ENCODE results near the gene P2RX2.

Gene P2RX2

DNA sequence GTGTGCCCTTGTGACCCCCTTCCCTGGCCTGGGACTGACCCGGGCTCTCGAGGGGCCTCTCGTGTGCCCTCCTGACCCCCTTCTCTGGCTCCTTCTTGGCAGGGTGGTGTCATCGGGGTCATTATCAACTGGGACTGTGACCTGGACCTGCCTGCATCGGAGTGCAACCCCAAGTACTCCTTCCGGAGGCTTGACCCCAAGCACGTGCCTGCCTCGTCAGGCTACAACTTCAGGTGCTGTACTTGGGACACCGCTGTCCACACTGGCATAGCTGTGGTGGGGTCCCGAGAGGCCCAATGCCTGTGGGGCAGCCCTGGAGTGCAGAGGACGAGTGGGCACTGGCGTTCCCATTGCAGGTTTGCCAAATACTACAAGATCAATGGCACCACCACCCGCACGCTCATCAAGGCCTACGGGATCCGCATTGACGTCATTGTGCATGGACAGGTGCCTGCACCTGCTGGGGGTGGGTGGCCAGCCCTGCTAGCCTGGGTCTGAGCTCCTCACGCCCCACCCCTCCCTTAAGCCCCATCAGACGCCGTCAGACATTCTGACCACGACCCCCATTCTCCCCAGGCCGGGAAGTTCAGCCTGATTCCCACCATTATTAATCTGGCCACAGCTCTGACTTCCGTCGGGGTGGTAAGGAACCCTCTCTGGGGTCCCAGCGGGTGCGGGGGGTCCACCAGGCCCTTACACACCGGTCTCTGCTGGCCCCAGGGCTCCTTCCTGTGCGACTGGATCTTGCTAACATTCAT is 2.5 kb downstream of the P2RX2 start:
- DNase-seq: no peak

DNA sequence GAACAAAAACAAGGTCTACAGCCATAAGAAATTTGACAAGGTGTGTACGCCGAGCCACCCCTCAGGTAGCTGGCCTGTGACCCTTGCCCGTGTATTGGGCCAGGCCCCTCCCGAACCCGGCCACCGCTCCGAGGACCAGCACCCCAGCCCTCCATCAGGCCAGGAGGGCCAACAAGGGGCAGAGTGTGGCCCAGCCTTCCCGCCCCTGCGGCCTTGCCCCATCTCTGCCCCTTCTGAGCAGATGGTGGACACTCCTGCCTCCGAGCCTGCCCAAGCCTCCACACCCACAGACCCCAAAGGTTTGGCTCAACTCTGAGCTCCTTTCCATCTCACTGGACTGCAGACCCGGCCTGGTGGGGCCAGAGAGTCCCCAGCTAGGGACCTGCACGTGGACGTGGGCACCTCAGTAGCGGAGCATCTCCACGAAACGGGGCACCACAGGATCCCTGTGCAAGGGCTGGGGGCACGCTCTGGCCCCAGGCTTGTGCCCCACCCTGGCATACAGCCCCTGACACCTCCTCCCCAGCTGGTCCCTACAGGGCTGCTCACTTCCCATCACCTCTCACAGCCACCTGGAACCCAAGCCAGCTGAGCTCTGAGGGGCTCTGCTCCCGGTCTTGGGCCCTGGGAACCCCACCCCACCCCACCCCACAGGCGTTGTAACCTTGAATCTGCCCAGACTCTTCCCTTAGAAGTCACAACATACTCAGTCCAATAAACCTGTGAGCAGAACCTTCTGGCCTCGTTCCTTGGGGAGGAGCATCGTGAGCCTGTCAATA is 3.3 kb downstream of the P2RX2 start:
- DNase-seq: no peak

DNA sequence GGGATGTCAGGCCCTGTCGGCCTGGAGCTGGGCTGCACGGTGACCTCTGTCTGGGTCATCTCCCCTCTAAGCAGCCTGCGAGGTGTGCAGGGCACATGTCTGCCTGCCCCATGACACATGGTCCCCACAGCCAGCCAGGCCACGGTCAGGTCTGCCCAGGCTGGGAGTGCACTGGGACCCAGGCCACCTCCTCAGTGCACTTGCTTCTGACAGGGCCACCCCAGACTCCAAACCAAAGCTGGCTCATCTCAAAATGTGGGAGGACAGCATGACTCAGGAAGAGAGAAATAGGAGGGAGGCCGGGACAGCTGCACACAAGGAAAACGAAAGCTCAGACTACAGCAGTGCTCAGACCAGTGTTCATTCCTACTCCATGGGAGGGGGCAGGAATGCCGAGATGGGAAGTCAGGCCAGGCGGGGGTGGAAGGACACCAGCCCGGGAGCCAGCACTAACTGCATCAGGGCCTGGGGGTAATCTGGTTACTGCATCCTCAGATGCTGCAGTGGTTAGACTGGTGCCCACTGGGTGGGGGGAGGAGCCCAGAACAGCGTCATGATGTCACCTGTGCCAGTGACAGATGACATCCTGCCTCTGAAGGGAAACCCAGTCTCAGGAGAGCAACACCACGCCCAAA is 4.0 kb downstream of the P2RX2 start:
- peak; percentile 65 for DNase-seq

DNA sequence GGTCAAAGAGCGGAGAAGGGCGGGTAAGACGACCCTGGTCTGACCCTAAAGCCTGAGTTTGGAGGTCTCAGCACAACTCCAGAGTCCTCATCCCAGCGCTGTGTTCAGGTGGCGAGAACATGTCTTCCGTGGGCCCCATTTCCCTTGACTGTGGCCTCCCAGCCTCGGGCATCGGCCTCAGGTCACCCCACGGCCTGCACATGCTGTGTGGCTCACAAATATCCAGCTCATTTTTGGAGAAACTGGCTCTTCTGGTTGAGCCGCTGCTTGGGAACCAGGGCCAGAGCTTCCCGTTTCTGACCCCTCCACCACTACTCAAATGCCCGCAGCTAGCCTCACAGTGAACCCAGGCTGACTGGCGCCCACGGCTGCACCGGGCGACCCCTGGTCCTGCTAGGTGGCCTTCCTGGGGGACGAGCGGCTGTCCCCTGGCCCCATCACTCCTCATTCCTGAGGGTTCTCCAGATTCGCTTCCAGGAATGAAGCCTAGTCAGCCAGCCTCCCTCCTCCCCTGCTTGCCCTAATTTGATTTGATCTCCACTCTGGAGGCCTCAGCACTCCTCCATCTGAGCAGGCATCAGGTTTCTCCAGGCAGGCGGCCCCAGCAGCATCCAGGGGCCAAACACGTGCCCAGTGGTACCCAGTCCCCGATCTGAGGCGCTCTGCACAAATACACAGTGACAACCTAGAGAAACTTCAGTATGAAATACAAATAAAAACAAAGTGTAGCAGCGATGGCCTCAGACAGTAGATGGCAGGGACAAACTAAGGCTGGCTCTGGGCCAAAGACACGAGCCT is 4.7 kb downstream of the P2RX2 start:
- no peak for DNase-seq

DNA sequence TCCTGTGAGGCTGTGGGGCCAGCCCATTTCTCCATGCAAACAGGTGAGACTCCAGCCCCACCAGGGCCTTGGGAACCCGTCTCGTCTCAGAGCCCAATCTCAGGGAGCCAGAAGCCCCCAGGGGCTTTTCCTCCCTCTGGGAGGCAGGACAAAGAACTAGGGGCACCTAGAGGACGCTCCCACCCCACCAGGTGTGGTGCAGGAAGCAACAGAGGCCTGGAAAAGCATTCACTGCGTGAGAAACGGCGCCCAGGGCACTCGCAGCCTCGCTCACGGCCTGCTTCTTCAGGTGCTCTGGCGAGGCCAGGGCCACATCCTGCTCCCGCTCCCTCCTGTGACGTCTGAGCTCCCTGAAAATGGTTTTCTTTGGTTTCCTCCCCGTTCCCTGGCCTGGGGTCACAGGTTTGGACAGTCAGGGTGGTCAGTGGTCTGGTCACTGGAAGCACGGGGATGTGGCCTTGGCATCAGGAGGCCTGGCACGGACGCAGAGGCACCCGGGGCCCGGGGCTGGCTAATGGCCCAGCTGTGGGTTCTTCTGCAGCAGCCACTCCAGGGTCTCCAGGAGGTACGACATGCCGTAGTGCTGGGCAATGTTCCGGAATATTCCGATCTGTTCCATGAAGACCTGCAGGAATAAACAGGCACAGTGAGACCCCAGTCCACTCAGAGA is 5.7 kb downstream of the P2RX2 start:
- DNase-seq: no peak

DNA sequence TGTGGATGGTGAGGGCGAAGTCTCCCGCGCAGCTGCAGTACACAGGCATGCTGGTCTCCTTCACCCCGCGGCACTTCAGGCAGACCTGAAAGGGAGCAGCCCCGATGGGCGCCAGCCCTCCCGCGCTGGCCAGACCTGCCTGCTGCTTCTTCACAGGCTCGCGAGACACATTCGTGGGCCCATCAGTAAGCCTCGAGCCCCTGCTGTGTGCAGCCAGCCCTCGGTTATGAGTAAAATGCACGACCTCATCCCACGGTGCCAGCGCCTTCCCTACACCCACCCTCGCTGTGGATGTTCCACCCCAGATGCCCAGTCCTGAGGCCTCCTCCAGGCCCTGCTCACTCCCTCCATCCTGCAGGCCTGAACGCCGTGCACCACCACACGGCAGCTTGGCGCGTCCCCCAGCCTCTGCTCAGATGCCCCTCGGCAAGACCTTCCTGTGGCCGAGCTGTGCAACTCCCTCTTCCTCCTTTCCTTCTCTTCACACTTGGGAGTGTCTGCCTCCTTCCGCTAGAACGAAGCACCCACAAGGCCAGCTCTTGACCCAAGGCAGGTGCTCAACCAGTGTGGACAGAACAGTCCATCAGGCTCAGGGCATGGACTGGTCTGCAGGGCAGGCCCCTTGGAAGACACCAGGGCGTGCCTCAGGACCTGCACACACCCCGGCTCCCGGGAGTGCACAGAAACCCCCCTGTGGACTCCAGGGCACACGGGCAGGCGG is 6.5 kb downstream of the P2RX2 start:
- DNase-seq: no peak

DNA sequence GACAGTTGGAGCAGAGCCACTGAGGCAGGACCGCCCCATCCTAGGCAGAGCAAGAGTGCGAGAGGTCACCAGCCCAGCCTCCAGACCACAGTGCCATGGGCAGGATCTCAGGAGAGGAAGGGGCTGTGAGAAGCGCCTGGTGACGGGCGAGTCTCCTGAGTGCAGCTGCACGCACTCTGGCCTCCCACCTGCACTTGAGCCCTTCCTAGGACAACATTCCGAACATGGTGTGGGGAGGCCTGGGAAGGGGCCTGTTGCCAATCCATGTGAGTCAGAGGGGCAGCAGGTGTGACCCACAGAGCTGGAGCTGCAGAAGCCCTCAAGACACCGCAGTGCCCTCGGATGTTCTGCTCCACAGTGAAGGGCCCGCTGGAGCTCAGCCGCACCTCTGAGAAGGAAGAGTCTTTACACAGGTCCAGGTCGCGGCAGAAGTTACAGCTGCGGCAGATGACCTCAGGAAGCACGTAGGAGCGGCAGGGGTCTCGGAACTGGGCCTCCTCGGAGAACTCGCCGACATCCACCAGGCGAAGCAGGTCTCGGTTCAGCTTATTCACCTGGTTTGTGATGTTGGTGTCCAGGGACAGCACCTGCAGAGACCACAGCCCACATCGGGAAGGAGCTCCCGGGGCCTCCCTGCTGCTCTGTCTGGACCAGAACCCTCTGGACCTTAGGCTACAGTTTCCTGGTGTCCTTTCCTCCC is 7.3 kb downstream of the P2RX2 start:
- no peak for DNase-seq

DNA sequence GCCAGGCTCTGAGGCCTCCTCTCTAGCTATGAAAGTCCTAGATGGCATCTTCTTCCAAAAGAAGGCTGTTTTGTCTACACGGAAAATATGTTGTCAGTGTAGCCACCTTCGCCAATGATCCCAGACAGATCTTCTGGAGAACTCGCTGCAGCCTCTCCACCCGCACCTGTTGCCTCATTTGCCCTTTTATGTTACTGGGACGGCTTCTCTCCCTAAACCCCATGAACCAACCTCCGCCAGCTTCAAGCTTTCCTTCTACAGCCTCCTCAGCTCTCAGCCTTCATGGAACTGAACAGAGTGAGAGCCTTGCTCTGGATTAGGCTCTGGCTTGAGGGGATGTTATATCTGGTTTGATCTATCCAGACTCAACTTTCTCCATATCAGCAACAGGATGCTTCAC is 10.8 kb downstream of the P2RX2 start:
- DNase-seq: no peak

DNA sequence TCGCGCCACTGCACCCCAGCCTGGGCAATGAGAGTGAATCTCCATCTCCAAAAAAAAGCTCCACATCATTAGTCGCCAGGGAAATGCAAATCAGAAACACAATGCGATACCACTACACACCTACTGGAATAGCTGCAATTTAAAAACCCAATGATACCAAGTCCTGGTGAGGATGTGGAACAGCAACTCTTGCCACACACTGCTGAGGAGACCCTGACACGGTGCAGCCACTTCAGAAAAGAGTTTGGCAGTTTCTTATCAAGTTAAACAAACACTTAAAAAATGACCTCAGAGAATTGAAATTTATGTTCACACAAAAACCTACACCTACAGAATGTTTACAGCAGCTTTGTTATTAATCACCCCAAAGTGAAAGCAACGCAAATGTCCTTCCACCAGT is 12.1 kb downstream of the P2RX2 start:
- no peak for DNase-seq

DNA sequence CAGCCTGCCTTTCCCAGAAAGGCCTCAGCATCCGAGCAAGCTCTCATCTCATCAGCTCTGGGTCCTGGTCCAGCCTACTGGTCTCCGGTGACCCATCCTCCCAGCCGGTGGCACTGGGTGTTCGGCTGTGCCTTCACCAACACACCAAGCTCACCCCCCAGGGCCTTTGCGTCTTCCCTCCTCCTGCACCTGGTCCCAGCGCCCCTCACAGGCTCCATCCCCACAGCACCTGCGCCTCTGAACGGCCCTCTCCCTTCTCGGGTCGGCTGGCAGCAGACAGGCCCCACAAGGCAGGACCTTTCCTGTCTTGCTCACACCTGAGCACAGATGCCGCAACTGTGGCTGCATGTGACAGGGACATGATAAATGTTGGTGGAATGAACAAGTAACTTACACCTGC is 13.1 kb downstream of the P2RX2 start:
- no peak for DNase-seq

DNA sequence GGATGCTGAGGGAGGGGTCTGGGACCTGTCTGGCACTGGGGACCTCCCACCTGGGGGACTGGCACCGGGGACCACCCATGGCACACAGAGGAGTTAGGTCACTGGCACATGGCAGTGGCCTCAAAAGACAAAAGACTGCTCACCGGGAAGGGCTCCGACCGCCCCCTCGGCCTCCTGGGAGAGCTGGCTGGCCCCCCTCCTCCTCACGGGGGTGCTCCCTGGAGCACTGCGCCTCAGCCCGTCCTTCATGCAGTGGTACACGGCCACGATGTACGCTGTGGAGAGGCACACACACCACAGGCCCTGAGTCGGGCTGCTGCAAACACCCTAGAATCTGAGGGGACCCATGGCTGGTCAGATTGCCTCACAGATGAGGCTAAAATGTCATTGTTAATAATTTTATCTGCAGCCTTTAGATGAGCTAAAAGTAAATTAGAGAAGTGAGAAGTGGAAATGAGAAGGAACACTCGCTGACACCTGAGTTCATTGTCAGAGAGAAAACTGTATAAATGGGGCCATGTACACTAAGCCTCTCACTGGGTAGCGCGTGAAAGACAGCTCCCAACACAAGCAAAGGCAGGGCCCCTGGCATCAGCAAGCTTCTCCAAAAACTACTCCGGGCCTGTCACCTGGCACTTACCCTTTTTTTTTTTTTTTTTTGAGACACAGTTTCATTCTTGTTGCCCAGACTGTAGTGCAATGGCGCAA is 14.1 kb downstream of the P2RX2 start:
- no peak for DNase-seq

DNA sequence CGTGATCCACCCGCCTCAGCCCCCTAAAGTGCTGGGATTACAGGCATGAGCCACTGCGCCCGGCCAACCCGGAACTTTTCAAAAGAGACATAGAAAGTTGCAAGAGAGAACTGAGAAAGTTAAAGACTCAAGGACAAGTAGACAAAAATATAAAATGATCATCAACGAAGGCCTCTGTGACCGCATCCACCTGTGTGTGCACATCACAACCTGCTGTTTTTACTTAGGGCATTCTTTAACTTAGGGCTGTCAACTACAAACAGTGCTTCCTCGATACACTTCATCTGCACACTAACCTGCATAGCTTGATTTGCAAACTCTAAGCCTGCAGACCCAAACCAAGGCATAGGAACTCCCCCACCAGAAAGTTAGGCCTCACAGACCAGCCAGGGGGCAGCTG is 14.8 kb downstream of the P2RX2 start:
- no peak for DNase-seq

DNA sequence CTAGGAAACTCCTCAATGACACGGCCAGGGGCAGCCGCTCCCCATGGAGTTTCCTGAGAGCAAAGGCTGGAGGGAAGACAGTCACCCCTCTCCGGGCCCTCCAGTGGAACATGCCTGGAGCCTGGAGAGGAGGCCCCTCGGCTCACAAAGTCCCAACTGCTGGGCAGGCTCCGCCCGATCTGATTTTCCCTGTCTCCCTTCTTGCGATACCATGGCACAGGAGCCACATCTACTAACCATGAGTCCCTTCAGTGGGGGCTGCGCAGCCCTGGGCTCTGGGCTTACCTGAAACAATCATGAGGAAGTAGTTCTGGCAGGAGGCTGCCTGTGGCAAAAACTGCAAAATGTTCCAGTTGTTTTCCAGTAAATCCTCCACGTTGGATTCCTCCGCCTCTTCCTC is 15.3 kb downstream of the P2RX2 start:
- no peak for DNase-seq

DNA sequence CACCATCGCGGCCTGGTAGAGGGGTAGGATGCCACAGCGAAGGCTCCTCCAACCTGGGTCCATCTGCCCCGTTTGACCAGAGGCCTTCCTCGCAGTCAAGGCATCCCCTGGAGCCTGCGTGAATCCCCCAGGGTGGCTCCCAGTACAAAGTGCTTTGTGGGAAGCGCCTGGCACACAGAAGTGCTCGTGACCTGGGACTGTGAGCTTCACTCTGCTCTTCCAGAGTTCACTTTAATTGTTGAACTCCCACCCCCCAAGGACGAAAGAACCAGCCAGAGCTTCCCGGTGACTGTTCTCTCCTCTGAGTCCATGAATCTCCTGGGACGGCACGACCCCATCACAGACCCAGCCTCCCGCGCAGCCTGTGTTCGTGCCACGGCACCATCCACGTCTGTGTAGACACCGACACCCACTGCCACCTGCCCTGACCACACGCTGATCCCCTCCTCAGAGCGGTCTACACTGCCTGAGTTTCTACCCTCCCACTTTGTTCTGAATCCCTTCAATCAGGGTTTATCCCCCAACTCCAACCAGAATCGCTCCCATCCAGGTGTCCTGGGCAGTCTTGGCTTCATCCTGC is 15.9 kb downstream of the P2RX2 start:
- DNase-seq: no peak

DNA sequence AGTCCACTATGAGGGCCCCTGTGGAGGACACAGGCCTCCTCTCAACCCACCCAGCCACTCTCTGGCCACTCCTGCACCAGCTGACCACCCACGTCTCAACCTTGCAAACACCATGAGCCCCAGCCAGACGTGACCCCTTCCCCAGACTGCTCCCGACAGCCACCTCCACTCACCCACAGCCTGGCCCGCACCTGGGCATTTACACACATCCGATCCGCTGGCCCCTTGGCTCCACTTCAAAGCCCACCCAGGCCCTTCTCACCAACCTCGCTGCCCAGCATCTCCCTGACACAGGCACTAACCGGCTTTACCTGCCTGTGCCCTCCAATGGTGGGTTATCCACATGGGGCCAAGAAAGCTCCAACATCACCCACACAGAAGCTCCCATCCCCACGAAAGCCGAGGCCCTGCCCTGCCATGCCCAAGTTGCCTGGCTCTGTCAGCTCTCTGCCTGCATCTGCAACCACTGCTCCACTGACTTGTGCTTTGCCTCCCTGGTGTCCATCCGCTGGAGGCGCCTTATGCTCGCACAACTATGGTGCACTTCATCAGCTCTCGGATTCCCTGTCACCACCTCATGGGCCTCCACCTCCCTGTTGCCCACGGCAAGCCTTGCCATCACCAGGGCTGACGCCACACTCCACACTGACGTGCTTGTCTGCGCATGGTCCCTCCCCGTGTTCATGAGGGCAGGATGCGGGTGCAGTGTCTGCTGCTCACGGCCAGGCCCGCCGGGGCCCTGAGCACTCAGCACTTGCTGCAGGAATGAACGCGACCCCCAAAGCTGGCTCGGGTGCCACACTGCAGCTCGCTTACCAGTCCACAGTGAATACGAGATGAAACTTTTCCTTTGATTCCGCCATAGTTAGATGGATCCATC is 16.7 kb downstream of the P2RX2 start:
- no peak for DNase-seq

DNA sequence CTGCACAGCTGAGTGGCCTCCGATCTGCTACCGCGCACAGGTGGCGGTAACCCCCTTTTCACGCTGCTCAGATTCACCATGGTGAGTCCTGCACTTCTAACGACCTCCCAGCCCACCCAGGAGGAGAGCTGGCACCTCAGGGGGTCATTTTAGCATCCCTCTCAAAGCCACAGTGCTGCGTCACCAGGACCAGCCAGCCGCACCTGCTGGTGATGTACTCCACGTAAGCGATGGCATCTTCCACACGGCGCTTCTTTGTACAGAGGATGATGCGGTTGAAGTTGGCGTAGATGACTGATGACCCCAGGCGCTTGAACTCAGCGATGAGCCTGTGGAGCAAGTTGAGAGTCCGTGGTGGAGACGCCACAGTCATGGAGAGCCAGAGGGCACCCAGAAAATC is 19.2 kb downstream of the P2RX2 start:
- DNase-seq: no peak

DNA sequence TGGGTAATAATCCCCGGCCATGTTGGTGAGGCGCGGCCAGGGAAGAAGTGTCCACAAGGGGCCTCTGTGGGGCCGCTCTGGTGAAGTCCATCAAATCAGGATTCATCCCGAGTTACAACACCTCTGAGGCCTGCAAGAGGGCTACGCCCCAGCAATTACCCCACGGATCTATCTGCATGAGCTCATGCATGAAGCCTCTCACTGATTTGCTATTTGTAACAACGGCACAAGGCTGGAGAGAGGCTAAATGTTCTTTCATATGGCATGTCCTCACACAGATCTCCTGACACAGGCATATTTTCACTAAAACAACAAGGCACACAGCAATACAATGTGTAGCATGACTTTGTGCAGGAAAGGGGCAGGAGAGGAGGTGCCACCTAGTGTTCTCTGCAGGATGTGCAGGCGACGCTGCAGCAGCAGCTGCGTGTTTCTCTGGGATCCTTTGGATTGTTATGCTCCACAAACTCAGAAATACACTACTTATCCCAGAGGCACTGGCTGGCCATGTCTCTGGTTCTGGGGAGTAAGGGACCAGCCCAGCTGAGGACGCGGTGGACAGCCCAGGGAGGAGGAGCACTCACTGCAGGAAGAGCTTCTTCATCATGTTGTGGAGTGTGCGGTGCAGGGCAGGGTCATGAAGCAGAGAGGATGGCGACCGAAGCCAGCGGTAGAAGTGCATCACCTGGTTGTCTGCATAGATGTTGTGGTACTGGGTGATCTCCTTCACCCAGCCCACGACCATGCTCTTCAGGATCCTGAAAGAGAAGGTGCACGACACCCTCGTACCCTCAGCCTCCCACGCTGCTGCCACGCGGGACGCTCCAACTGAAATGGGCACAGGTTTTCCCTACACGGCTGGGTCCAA is 20.2 kb downstream of the P2RX2 start:
- DNase-seq: no peak

DNA sequence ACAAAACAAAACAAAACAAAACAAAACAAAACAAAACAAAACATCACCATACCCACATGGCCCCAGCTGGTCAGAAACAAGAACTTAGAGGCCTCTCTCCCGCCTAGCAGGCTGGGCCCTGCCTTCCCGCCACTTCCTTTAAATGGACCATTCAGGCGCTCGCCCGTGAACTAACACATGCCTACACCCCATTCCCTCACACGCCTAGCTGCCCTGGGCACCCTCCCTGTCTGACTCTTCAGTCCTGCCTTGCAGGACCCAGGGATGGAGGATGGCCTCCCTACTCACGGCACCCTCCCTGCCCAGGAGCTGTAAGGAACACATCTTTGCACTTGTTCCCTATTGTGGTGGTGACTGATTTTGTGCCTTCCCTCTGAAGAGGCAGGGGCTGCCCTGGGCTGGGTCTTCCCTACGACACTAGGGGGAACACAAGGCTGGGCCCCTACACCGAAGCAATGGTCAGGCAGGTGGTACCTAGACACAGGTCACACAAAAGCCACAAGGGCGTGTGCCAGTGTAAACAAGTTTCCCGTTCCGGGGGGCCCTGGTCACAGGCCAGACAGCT is 21.5 kb downstream of the P2RX2 start:
- DNase-seq: no peak
